GM21576 (cell line): ENCODE measurements around the gene MCEMP1.
A peak's percentile ranks its signal among the peaks of the same experiment; 100 is the strongest.

ENCODE experiments used
- ATAC-seq: cut with Tn5 transposase; IDR thresholded peaks from one replicate; pipeline ENCODE4 v1.9.1; 2021; ENCODE audit warnings: mild to moderate bottlenecking, moderate library complexity; ENCODE audit not compliant: unreplicated experiment

The MCEMP1 gene

GRCh38 chr19:7720351-7720750, 43.5 kb downstream of the MCEMP1 start:
- no peak for ATAC-seq

GRCh38 chr19:7722231-7722651, 45.4 kb downstream of the MCEMP1 start:
- ATAC-seq, result peak; percentile 43

GRCh38 chr19:7725791-7726190, 48.9 kb downstream of the MCEMP1 start:
- ATAC-seq, result no peak

- no peak for ATAC-seq
Observed at GRCh38 chr19:7729211-7729610, 52.3 kb downstream of the MCEMP1 start.
